ENCODE data around the gene IQGAP1. TPM values are rescaled to one million over a fixed set of nuclear protein-coding genes. Genes with fewer than 3 reads are reported as not detected.
A peak's percentile ranks its signal among the peaks of the same experiment; 100 is the strongest.

Gene IQGAP1
- polyA plus RNA-seq, 2 of the 4 experiments (the other 2 are of a cell fraction), result 100 to 168 TPM

GRCh38 chr15:90351479-90352106, 36.4 kb upstream of the IQGAP1 start:
- ChIA-PET POLR2A (interaction anchor here (1.5 kb wide), 1 partner anchor 36 kb away, joined by 8 read pairs; the partner anchor contains the start of gene IQGAP1), CTCF (interaction anchor here (0.8 to 6.2 kb wide), 5 partner anchors 9 to 551 kb away, joined by 3 to 35 read pairs (median 7); partner anchors contain the start of gene MAN2A2)
- ATAC-seq, result peak; percentile 54 to 59
- TF ChIP-seq TP53 (CRISPR knock-in tag; IDR thresholded peaks at IDR 0.05), result no peak
- TF ChIP-seq POLR2A (IDR thresholded peaks at IDR 0.05; ENCODE audit: low read length), result no peak
- no peak for TF ChIP-seq CBX8 (IDR thresholded peaks at IDR 0.05)
- no peak for TF ChIP-seq PBX3 (IDR thresholded peaks at IDR 0.05)
- no peak for TF ChIP-seq FOSB (CRISPR knock-in tag; IDR thresholded peaks at IDR 0.05)
- no peak for TF ChIP-seq KDM1A (IDR thresholded peaks at IDR 0.05; ENCODE audit: low read depth)
- TF ChIP-seq CBX2 (IDR thresholded peaks at IDR 0.05; ENCODE audit: borderline replicate concordance, low read depth), result no peak
- TF ChIP-seq RAD21 (conservative IDR thresholded peaks at IDR 0.05 in 1 of 2, IDR thresholded peaks at IDR 0.05 in 1 of 2), result no peak
- no peak for TF ChIP-seq CEBPB (IDR thresholded peaks at IDR 0.05)
- TF ChIP-seq HDAC2 (IDR thresholded peaks at IDR 0.05), result no peak
- TF ChIP-seq FOSL2 (IDR thresholded peaks at IDR 0.05), result no peak
- TF ChIP-seq FOSL2 (CRISPR knock-in tag; IDR thresholded peaks at IDR 0.05), result no peak
- TF ChIP-seq EP300 (IDR thresholded peaks at IDR 0.05), result no peak
- TF ChIP-seq ZNF302 (CRISPR knock-in tag; IDR thresholded peaks at IDR 0.05), result no peak
- no peak for TF ChIP-seq ZFP36 (IDR thresholded peaks at IDR 0.05; ENCODE audit: borderline replicate concordance, partially characterized antibody)
- no peak for TF ChIP-seq JUNB (IDR thresholded peaks at IDR 0.05)
- Histone ChIP-seq H3K9me3 (no peaks in the 10 kb centered on the region), H3K4me2 (peak overlapping the region; percentile 81), H3K27ac (peak overlapping the region in 1 of 2 experiments; percentile 54; a peak in 3 of 6 replicates), H3K4me3 (peak overlapping the region; percentile 72; the same call in 2 of the 3 replicates), H3K4me1 (no peaks in the 10 kb centered on the region)
- FAIRE-seq, result no peak
- 45% methylated on average over 25 of the region's 25 CpGs for WGBS (ENCODE audit: missing lambda C conversion rate)
- DNase-seq (ENCODE audit: low read depth in 1 of 2, low spot score in 1 of 2), result no peak

GRCh38 chr15:90352107-90352893, 35.7 kb upstream of the IQGAP1 start, which contains the start of gene ZNF774:
TSS of gene ZNF774 (plus strand) at chr15:90352284. CDS start at chr15:90354661, 2,377 bp downstream.
- Histone ChIP-seq H3K27ac (peak within 1 kb of the TSS; percentile 72 to 85), H3K9me3 (no peaks in the 10 kb centered on the region), H3K4me3 (peak within 1 kb of the TSS; percentile 72), H3K4me2 (peak within 1 kb of the TSS; percentile 81), H3K4me1 (no peaks in the 10 kb centered on the region)
- DNase-seq (ENCODE audit: low read depth in 1 of 2, low spot score in 1 of 2) (peak; percentile 96 to 100), ATAC-seq (peak; percentile 98 to 99), FAIRE-seq (peak; percentile 82)
- WGBS (ENCODE audit: missing lambda C conversion rate), result 4% methylated on average over 53 of the region's 53 CpGs
- TF ChIP-seq PHF8 (IDR thresholded peaks at IDR 0.05; ENCODE audit: borderline replicate concordance, low read depth) (peak; percentile 31; the same call in 1 of the 2 replicates), SREBF2 (IDR thresholded peaks at IDR 0.05) (no peak), PBX3 (IDR thresholded peaks at IDR 0.05) (peak; percentile 99), RFX5 (IDR thresholded peaks at IDR 0.05) (0 out of 2 replicates have a peak, but pooled peaks have one; percentile 12), TFCP2L1 (CRISPR knock-in tag; IDR thresholded peaks at IDR 0.05) (peak; percentile 48; the same call in 1 of the 2 replicates), CHD4 (IDR thresholded peaks at IDR 0.05; ENCODE audit: borderline replicate concordance) (no peak), POLR2A (IDR thresholded peaks at IDR 0.05; ENCODE audit: low read length) (peak; percentile 51), CEBPB (IDR thresholded peaks at IDR 0.05) (no peak), CHD2 (IDR thresholded peaks at IDR 0.05; ENCODE audit: low read length, partially characterized antibody) (peak; percentile 12), FOSL2 (IDR thresholded peaks at IDR 0.05) (no peak), FOSL2 (CRISPR knock-in tag; IDR thresholded peaks at IDR 0.05) (peak; percentile 19; the same call in 1 of the 2 replicates)
- ChIA-PET POLR2A (interaction anchor here (1.5 kb wide), 1 partner anchor 36 kb away, joined by 8 read pairs; the partner anchor contains the start of gene IQGAP1), CTCF (interaction anchor here (0.6 to 6.2 kb wide), 9 partner anchors 8 to 604 kb away, joined by 3 to 35 read pairs (median 5); partner anchors contain the start of gene MAN2A2)

Measured in A549 (cell line).